Activated T-helper 17 cell treated with anti-CD3 and anti-CD28 coated beads, Interleukin-2, amount 50 U/mL, for 72 hours (primary cell): ENCODE data around the gene AIFM3. TPM values are rescaled to one million over a fixed set of nuclear protein-coding genes. Genes with fewer than 3 reads are reported as not detected.

Source experiments
- ATAC-seq: fragments of 150-1000 bp; cut with Tn5 transposase; replicated peaks from 2 replicates; pipeline ENCODE4 v1.10.0; 2021; ENCODE audit warnings: mild to moderate bottlenecking, moderate library complexity
- H3K27ac Mint-ChIP-seq: one replicate; pipeline ENCODE4 v1.8.0; 2022; ENCODE audit warnings: mixed read lengths
- H3K27me3 Mint-ChIP-seq: one replicate; pipeline ENCODE4 v1.8.0; 2022; ENCODE audit warnings: mixed read lengths
- H3K36me3 Mint-ChIP-seq: one replicate; pipeline ENCODE4 v1.8.0; 2022; ENCODE audit warnings: low read depth, mild to moderate bottlenecking, mixed read lengths
- H3K4me1 Mint-ChIP-seq: one replicate; pipeline ENCODE4 v1.8.0; 2022; ENCODE audit warnings: mixed read lengths
- H3K4me3 Mint-ChIP-seq: one replicate; pipeline ENCODE4 v1.8.0; 2022; ENCODE audit warnings: mild to moderate bottlenecking, mixed read lengths
- H3K9me3 Mint-ChIP-seq: one replicate; pipeline ENCODE4 v1.8.0; 2022; ENCODE audit warnings: mixed read lengths
- total RNA-seq, 2 donors: library from RNA; stranded (reverse); gene quantifications; one replicate each; pipeline ENCODE4 v1.2.3, GENCODE V29; 2022

The AIFM3 gene
- total RNA-seq, 2 donors from 2014 or later = not detected

GRCh38 chr22:20948989-20949388, 18.1 kb upstream of the AIFM3 start:
- no peak overlapping the region for H3K4me3 Mint-ChIP-seq
- H3K27ac Mint-ChIP-seq = no peak overlapping the region
- H3K36me3 Mint-ChIP-seq = peaks cover 98% of the 10 kb centered on the region
- peaks cover 17% of the 10 kb centered on the region for H3K4me1 Mint-ChIP-seq
- H3K9me3 Mint-ChIP-seq = no peaks in the 10 kb centered on the region
- no peaks in the 10 kb centered on the region for H3K27me3 Mint-ChIP-seq
- no peak for ATAC-seq

- H3K27ac Mint-ChIP-seq = no peak overlapping the region
- no peaks in the 10 kb centered on the region for H3K27me3 Mint-ChIP-seq
Measured at GRCh38 chr22:20949698-20950183, 17.3 kb upstream of the AIFM3 start.

GRCh38 chr22:20951151-20951931, 15.7 kb upstream of the AIFM3 start:
- Mint-ChIP-seq H3K4me3 (no peak overlapping the region), H3K27me3 (no peaks in the 10 kb centered on the region), H3K4me1 (peaks cover 5% of the 10 kb centered on the region), H3K9me3 (no peaks in the 10 kb centered on the region), H3K36me3 (peaks cover 84% of the 10 kb centered on the region), H3K27ac (no peak overlapping the region)
- ATAC-seq = no peak

More at GRCh38 chr22:20949698-20950183, 17.3 kb upstream of the AIFM3 start:
- Mint-ChIP-seq H3K9me3 (no peaks in the 10 kb centered on the region), H3K4me1 (peaks cover 17% of the 10 kb centered on the region), H3K36me3 (peaks cover 96% of the 10 kb centered on the region), H3K4me3 (no peak overlapping the region)
- ATAC-seq = no peak

GRCh38 chr22:20951932-20952380, 15.1 kb upstream of the AIFM3 start:
- H3K27me3 Mint-ChIP-seq = no peaks in the 10 kb centered on the region
- peaks cover 79% of the 10 kb centered on the region for H3K36me3 Mint-ChIP-seq
- no peaks in the 10 kb centered on the region for H3K9me3 Mint-ChIP-seq
- H3K4me1 Mint-ChIP-seq = no peaks in the 10 kb centered on the region
- ATAC-seq = no peak
- H3K27ac Mint-ChIP-seq = no peak overlapping the region
- no peak overlapping the region for H3K4me3 Mint-ChIP-seq

GRCh38 chr22:20952544-20953341, 14.3 kb upstream of the AIFM3 start:
- H3K4me1 Mint-ChIP-seq = no peaks in the 10 kb centered on the region
- no peaks in the 10 kb centered on the region for H3K27me3 Mint-ChIP-seq
- no peak overlapping the region for H3K4me3 Mint-ChIP-seq
- no peaks in the 10 kb centered on the region for H3K9me3 Mint-ChIP-seq
- ATAC-seq = no peak
- H3K36me3 Mint-ChIP-seq = peaks cover 72% of the 10 kb centered on the region
- no peak overlapping the region for H3K27ac Mint-ChIP-seq

- ATAC-seq = no peak
- no peak overlapping the region for H3K27ac Mint-ChIP-seq
- no peaks in the 10 kb centered on the region for H3K9me3 Mint-ChIP-seq
- H3K27me3 Mint-ChIP-seq = peaks cover 5% of the 10 kb centered on the region
- no peaks in the 10 kb centered on the region for H3K4me1 Mint-ChIP-seq
- H3K4me3 Mint-ChIP-seq = no peak overlapping the region
- peaks cover 67% of the 10 kb centered on the region for H3K36me3 Mint-ChIP-seq
Measured at GRCh38 chr22:20953342-20953608, 13.8 kb upstream of the AIFM3 start.

- no peaks in the 10 kb centered on the region for H3K9me3 Mint-ChIP-seq
- no peak overlapping the region for H3K4me3 Mint-ChIP-seq
- peaks cover 61% of the 10 kb centered on the region for H3K36me3 Mint-ChIP-seq
- H3K4me1 Mint-ChIP-seq = no peaks in the 10 kb centered on the region
- peaks cover 6% of the 10 kb centered on the region for H3K27me3 Mint-ChIP-seq
- no peak overlapping the region for H3K27ac Mint-ChIP-seq
- no peak for ATAC-seq
Measured at GRCh38 chr22:20953668-20954500, 13.2 kb upstream of the AIFM3 start.

GRCh38 chr22:20955548-20955947, 11.5 kb upstream of the AIFM3 start:
- peak; percentile 28 for ATAC-seq
- Mint-ChIP-seq H3K4me1 (no peaks in the 10 kb centered on the region), H3K27me3 (peaks cover 6% of the 10 kb centered on the region), H3K36me3 (peaks cover 44% of the 10 kb centered on the region), H3K4me3 (no peak overlapping the region), H3K27ac (no peak overlapping the region), H3K9me3 (no peaks in the 10 kb centered on the region)

GRCh38 chr22:20956258-20957101, 10.6 kb upstream of the AIFM3 start:
- no peak for ATAC-seq
- H3K4me1 Mint-ChIP-seq = no peaks in the 10 kb centered on the region

GRCh38 chr22:20957102-20957682, 9.9 kb upstream of the AIFM3 start:
- no peaks in the 10 kb centered on the region for H3K9me3 Mint-ChIP-seq
- no peak for ATAC-seq
- peaks cover 28% of the 10 kb centered on the region for H3K36me3 Mint-ChIP-seq
- peaks cover 6% of the 10 kb centered on the region for H3K27me3 Mint-ChIP-seq
- peak overlapping the region; percentile 41 for H3K4me3 Mint-ChIP-seq
- no peak overlapping the region for H3K27ac Mint-ChIP-seq
- H3K4me1 Mint-ChIP-seq = no peaks in the 10 kb centered on the region

More at GRCh38 chr22:20956258-20957101, 10.6 kb upstream of the AIFM3 start:
- H3K9me3 Mint-ChIP-seq = no peaks in the 10 kb centered on the region
- peaks cover 35% of the 10 kb centered on the region for H3K36me3 Mint-ChIP-seq
- peaks cover 6% of the 10 kb centered on the region for H3K27me3 Mint-ChIP-seq
- H3K4me3 Mint-ChIP-seq = peak overlapping the region; percentile 41
- no peak overlapping the region for H3K27ac Mint-ChIP-seq

- no peaks in the 10 kb centered on the region for H3K4me1 Mint-ChIP-seq
- H3K36me3 Mint-ChIP-seq = peaks cover 21% of the 10 kb centered on the region
- peak overlapping the region; percentile 33 for H3K4me3 Mint-ChIP-seq
- no peaks in the 10 kb centered on the region for H3K9me3 Mint-ChIP-seq
- H3K27me3 Mint-ChIP-seq = peaks cover 6% of the 10 kb centered on the region
- H3K27ac Mint-ChIP-seq = no peak overlapping the region
- no peak for ATAC-seq
Measured at GRCh38 chr22:20957683-20958431, 9.2 kb upstream of the AIFM3 start.

GRCh38 chr22:20959578-20960461, 7.2 kb upstream of the AIFM3 start:
- peaks cover 9% of the 10 kb centered on the region for H3K27me3 Mint-ChIP-seq
- ATAC-seq = no peak
- H3K9me3 Mint-ChIP-seq = no peaks in the 10 kb centered on the region
- no peak overlapping the region for H3K27ac Mint-ChIP-seq
- H3K36me3 Mint-ChIP-seq = peaks cover 5% of the 10 kb centered on the region
- H3K4me1 Mint-ChIP-seq = no peaks in the 10 kb centered on the region
- H3K4me3 Mint-ChIP-seq = no peak overlapping the region
